Measurements from ENCODE around the gene TNFRSF11A.

- TF ChIP-seq POLR2A (IDR thresholded peaks at IDR 0.05; ENCODE audit: low read length), result no peak
- no peak for TF ChIP-seq GATA1 (IDR thresholded peaks at IDR 0.05; ENCODE audit: low read depth, low read length)
Measured at GRCh38 chr18:62335494-62335893, 10.4 kb downstream of the TNFRSF11A start.
